ENCODE results near the gene EPOP.

The EPOP gene

DNA sequence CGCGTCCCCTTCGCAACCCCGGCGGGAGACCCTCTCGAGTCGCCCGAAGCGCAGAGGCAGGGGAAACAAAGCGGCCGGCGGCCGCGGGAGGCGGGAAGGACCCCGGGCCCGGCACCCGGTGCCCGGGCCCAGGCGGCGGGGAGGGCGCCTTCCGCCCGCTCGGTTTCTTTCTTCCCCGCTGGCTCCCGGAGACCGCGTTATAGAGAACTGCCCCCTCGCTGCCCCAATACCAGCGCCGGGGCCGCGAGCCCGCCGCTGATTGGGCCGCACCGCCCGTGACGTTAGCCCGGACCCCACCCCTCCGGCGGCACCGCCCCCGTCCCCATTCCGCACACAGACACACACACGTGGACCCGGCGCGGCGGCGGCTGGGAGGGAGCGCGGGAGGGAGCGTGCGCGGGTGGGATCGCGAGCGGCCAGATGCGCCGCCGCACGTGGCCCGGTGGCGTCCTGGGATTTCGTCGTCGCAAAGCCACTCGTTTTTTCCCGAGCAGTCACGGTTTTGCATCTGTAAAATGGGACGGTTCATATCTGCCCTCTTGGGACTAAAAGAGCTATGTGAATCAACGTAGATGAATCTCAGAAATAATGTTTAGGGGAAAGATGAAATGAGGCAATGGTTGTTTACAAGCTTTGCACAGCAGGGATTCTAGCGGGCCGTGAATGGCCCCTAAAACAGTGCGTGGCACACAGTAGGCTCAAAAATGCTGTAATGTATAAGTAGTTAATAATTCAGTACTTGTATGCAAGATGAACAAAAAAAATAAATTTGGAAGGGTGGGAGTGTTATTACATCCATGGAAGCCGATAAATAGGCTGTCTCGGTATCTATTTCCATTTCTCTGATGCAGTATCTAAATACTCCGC is at the start of gene EPOP:
TSS of gene EPOP (minus strand) at position 209 of the 867 bp plus-strand sequence. CDS start 462 bp downstream, outside the sequence.
- peak; percentile 84 for DNase-seq

DNA sequence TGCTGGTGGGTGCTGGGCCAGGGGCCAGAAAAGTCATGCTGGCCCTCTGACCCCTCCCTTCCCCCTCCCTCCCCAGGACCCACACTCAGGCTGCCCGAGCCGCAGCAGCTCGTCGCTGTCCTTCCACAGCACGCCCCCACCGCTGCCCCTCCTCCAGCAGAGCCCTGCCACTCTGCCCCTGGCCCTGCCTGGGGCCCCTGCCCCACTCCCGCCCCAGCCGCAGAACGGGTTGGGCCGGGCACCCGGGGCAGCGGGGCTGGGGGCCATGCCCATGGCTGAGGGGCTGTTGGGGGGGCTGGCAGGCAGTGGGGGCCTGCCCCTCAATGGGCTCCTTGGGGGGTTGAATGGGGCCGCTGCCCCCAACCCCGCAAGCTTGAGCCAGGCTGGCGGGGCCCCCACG is 47.0 kb upstream of the EPOP start:
- DNase-seq = no peak

DNA sequence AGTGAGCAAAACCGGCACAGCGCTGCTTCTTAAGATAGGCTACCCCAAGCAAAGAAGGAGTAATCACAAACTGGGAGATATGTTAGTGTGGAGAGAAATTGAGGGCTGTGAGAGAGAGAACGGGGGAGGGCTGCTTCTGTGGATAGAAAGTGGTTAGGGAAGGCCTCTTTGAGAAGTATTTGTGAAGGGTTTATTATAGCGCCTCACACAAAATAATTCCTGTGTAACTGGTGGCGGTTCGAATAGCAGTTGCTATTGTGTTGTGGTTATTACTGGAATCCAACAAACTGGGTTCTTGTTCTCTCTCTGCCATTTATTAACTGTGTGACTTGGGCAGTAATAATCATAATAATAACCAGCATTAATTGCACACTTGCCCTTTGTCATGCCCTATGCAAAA is 46.2 kb upstream of the EPOP start:
- DNase-seq = no peak

DNA sequence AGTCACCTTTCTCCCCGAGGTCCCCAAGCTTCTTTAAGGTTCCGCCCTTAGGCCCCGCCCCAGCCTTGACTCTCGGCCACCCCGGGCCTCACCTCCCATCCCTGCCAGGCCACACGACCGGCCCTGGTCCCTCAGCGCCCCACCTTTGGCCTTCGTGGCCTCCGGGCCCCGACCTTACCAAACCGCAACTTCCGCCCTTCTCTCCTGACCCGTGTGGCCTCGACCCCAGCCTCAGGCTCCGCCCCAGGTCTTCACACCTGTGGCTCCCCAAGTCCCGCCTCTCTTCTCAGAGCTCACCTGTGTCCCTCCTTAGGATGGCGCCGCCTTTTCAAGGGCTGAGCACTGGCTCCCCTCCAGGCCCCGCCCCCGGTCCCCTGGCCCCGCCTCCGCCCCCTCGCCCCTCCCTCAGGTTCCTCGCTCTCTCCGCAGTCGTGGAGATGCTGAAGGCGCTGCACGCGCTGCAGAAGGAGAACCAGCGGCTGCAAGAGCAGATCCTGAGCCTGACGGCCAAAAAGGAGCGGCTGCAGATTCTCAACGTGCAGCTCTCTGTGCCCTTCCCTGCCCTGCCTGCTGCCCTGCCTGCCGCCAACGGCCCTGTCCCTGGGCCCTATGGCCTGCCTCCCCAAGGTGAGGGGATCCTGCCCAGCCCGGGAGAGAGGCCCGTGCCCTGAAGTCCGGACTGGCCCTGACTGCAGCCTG is 45.3 kb upstream of the EPOP start:
- no peak for DNase-seq

DNA sequence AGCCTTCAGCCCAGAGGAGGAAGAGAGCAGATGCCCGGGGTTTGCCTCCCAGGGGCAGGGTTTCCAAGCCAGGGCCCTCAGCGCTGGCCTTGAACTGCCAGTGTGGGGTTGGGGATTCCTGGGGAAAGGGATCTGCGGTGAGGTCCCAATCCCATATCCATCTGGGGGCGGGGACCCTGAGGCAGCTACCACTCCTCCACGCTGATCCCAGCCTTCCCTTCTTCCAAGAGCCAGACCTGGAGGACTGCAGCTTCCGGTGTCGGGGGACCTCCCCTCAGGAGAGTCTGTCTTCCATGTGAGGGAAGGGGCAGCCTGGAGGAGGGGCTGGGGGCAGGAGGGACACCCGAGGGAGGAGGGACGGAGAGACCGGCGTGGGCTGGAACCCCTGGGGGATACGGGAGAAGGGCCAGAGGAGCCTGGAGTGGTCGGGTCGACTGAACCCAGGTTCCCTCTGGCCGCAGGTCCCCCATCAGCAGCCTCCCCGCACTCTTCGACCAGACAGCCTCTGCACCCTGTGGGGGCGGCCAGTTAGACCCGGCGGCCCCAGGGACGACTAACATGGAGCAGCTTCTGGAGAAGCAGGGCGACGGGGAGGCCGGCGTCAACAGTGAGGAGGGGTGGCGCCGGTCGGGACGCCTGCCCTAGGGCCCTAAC is 44.7 kb upstream of the EPOP start:
- no peak for DNase-seq

DNA sequence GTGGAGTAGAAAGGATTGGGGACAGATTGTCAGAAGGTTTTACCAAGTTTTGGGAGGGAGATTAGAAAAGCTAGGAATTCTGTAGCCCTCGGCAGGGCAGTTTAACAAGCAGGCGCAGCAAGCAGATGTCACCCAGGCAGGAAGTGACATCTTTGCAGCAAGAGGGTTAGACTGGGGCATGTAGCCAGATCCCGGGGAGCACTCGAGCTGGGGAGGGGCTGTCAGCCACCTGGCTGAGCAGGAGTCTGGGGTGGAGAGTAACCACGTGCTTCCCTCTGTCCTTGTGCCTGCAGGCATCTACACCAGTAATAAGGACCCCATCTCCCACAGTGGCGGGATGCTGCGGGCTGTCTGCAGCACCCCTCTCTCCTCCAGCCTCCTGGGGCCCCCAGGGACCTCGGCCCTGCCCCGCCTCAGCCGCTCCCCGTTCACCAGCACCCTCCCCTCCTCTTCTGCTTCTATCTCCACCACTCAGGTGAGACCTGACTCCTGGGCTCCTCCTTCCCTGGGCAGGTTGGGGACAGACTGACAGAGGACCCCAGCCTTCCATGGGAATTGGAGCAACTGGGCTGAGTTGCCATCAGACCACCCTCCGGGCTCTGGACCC is 42.5 kb upstream of the EPOP start:
- DNase-seq = no peak

DNA sequence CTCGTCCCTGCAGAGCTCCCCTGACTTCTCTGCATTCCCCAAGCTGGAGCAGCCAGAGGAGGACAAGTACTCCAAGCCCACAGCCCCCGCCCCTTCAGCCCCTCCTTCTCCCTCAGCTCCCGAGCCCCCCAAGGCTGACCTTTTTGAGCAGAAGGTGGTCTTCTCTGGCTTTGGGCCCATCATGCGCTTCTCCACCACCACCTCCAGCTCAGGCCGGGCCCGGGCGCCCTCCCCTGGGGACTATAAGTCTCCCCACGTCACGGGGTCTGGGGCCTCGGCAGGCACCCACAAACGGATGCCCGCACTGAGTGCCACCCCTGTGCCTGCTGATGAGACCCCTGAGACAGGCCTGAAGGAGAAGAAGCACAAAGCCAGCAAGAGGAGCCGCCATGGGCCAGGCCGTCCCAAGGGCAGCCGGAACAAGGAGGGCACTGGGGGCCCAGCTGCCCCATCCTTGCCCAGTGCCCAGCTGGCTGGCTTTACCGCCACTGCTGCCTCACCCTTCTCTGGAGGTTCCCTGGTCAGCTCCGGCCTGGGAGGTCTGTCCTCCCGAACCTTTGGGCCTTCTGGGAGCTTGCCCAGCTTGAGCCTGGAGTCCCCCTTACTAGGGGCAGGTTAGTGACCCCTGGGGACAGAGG is 41.7 kb upstream of the EPOP start:
- no peak for DNase-seq

DNA sequence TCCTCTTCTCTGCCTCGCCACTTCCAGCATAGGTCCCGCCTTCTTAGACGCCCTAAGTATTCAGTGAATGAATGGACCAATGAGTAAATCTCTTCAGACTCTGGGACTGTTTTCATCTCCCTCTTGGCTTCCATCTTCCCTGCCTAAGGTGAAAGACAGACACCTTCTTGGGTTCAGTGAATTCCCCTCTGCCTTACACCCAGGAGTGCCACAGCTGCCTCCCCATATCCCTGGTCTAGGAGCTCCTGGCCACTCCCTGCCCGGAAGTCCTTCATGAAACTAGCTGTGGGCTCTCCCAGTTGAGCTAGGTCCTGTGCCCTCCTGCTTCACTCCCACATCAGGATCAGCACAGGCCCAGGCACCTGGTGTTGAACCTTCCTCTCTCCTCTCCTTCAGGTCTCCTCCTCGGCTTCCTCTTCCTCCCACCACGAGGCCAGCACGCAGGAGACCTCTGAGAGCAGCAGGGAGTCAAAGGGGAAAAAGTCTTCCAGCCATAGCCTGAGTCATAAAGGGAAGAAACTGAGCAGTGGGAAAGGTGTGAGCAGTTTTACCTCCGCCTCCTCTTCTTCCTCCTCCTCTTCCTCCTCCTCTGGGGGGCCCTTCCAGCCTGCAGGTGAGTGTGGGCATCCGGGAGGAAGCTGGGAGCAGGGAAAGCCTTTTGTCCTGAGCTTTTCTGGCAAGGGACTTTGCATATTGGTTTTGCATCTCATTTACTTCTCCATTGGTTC is 40.6 kb upstream of the EPOP start:
- DNase-seq = no peak

DNA sequence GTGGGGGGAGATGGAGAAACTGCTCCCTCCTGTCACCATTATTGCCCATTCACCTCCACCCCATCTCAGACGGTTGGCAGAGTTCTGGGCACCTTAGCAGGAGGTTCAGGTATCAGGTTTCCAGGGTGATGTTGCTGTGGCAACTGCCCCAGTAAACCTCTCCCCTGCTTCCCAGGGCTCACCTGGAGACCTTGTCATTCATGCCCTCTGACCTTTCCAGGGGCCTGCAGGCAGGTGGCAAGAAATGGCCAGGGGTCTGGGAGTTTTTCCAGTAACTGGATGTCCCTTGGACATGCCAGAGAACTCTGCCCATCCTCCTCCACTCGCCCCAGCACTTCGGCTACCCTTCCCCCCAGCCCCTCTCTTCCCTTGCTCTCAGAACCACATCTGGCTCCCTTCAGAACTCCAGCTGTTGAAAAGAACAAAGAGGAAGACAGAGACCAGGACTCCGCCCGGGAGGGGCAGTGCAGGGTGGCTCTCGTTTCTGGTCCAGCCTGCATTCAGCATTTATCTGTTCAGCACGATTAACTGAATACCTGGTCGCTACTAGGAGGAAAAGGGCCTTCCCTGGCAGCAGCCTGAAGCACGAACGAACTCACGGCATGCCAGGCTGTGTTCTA is 38.8 kb upstream of the EPOP start:
- DNase-seq = no peak

DNA sequence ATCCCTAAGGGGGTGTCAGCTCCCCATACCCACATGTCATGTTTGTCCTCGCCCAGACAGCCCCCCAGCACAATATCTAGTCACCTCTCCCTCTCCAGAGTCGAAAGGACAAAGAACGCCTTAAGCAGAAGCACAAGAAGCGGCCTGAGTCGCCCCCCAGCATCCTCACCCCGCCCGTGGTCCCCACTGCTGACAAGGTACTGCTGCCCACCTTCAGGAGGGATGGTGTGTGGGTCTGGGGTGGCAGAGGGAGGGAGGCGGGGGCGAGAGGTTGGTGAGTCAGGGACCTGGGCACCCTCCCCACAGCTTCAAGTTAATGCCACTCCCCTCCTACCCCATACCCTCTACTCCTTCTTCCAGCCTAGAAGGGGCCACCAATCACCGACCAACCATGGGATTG is 37.8 kb upstream of the EPOP start:
- no peak for DNase-seq

DNA sequence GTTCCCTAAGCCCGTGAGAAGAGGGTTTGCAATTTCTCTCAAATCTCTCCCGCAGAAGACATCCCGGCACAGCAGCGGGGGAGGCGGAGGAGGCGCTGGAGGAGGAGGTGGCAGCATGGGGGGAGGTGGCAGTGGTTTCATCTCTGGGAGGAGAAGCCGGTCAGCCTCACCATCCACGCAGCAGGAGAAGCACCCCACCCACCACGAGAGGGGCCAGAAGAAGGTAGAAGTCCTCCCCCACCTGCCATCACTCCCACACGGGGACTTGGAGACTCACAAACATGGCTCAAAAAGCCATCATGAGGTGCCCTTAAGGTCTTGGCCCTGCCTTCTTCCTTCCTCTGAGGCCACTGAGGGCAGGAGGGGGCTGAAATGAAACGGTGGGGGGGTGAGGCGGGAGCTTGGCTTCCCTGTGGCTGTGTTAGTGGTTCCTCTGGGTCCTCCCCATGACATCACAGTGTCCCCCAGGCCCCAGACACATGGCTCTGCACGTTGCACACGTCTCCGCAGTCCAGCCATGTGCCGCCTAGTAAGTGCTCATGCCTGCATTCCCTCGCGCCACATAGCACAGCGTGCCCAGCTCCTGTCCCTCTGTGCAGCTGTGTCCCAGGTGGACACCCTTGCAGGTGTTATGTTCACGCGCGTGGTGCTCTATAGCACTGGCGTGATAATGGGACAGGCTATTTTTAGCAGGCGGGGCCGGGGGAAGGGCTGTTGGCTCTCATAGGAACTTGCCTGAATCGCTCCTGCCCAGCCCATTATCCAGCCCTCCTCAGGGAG is 37.2 kb upstream of the EPOP start:
- no peak for DNase-seq

DNA sequence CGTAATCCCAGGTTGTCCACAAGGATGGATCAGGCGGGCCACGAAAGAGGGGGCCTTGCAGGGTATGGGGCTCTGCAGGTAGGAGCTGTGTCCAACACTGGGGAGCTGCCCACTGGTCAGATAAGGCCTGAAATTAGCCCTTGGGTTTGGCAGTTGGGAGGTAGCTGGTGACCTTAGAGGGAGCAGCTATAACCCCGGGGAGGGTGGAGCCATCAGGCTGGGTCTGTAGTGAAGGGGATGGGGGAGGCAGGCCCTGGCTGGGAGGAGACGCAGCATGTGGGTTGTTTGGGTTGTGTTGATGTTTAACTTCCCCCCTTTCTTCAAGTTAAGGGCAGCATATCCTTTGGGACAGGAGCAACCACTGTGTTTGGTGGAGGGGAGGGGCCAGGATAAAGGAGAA is 36.2 kb upstream of the EPOP start:
- DNase-seq = no peak

DNA sequence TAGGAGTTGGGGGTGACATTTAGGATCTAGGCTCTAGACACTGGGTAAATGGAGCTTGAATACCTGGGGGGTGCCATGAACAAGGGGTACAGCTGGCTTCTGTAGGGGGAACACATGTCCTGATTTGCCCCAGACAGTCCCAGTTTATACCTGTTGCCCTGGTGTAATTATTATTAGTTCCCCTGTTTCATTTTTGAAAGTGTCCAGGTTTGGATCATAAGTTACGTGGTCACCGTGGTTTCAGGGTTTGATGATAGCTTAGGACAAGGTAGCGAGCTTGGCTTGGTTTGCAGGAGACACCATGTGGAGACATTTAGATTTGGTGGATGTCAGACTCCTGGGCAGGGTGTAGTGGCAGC is 35.8 kb upstream of the EPOP start:
- DNase-seq = no peak

DNA sequence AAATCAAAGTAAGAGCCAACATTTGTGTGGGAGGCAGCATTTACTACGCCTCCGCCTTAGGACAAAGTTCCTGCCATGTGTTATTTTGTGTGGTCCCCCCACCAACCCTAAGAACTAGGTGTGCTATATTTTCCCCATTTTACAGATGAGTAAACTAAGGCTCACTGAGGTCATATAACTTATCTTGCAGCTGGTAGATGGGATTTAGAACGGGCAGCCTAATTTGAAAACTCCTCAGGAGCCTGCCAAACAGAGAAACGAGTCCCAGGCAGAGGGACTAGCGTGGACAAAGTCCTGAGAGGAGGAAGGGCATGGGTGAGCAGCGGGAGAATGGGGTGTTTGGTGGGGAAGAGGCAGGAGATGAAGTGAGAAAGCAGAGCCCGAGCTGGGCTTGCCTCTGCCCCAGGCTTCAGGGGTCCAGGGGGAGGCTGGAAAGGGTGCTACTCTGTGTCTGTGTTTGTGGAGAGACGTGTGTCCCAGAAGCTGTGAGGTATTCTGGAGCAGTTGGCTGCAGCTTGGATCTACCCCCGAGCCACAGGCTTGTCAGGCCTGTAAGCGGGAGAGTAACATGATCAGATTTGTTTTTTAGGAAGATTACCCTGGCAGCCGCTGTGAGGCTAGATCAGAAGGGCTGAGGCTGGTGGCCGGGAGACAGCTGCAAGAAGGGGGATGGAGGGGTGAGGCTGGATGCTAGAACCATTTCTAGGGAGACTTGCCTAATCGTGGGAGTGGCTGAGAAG is 35.3 kb upstream of the EPOP start:
- DNase-seq = no peak

DNA sequence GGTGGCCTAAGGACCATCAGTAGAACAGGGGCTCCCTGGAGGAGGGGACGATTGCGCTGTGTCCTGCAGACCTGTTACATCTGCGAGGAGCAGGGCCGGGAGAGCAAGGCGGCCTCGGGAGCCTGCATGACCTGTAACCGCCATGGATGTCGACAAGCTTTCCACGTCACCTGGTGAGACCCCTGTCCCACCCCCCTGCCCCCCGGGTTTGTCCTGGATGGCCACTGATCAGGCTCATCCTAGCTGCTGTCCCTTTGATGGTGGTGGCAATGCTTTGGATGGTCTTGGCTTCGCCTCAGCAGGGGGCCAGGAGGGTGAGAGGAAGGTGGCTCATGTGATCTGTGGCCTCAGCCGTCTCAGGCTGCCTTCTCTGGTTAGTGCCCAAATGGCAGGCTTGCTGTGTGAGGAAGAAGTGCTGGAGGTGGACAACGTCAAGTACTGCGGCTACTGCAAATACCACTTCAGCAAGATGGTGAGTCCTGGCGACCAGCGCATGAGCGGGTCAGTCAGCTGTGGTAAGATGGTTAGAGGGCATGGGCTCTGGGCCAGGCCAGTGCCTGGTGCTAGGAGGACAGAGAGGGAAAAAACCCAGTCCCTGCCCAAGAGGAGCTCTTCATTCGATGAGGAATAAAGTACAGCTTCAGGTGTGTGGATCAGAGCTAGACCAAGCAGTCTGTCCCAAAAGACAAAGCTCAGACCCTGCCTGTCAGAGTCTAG is 34.5 kb upstream of the EPOP start:
- no peak for DNase-seq

DNA sequence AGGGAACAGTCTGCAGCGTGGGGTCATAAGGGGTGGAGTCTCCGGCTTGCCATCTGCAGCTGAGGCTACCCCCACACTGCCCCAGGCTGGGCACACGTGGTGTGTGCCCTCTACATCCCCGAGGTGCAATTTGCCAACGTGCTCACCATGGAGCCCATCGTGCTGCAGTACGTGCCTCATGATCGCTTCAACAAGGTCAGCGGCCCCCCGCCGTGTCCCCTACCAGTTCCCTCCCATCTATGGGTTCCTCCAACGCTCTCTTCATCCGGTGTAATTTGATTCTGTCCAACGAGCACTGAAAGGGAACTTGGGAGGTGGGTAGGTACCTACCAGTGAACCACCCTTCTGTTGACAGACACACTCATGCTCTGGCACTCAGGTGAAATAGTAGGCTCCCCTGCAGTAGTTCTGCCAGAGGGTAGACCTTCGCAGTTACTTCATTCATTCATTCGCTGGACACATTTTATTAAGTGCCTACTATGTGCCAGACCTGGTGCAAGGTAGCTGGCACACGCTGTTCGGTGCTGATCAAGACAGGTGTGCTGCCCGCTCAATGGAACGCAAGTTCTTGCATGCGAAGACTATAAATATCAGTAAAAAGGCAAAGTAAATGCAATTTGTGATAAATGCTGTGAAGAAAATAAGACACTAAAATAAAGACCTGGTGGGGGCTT is 33.1 kb upstream of the EPOP start:
- no peak for DNase-seq

DNA sequence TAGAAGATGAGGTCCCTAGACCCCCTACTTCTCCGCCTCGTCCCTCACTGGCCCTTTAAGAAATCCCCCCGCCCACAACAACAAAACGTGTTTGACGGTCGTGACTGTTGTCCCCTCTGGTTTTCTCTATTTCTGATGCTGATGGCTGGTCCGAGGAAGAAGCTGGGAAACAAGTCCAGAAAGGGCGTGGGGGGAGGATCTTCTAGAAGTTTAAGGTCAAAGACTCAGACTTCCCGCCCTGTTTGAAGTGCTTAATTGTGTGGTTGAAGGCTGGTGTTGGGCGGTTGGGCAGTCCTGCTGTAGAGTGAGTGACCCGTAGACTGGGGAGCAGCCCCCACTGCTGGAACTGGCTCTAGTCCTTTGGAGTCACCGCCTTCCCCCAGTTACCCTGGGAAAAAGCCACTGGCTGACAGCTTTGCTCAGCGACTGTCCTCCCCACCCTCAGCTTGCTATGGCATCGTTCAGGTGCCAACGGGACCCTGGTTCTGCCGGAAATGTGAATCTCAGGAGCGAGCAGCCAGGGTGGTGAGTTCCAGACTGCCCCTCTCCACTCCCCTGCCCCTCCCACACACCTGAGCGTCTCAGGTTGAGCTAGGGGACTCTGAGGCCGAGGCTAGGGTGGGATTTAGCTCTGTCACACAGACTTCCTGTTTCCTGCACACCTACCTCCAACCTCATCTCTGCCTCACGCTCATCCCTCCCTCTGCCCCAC is 31.9 kb upstream of the EPOP start:
- DNase-seq = no peak

DNA sequence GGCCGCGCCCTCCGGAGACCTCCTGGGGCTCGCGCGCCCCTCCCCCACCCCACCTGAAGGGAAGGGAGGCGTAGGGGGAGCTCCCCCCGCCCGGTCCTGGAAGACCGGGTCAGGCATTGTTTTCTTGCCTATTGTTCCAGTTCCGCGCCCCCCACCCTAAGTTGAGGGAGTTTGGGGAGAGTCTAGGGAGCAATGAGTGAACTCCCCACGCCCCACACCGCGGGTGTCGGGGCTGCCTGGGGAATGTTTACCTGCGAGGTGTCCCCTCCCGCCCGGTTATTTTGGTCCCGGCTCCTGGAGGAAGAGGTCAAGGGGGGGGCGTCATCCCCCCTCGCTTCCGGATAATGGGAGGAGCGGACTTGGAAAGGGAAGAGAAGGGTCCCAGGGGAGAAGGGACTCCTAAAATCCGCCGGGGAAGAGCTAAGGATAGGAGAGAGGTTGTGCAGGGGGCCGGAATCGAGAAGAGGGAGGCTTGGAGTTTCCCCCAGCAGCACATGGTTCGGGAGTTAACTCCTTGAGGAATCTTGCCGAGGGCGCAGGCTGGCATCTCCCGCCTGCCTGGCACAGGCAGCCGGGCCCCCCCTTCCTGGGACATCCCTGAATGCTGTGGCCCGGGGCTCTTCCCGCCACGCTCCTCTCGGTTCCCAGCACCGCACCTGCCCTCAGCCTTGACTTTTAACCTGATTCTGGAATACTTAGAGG is 31.2 kb upstream of the EPOP start:
- no peak for DNase-seq
